ENCODE data around the gene IL19.

The IL19 gene

GRCh38 chr1:206873603-206874188 lies 103.1 kb downstream of the IL19 start:
- DNase-seq (ENCODE audit: low read depth), result no peak
- TF ChIP-seq CTCF (IDR thresholded peaks at IDR 0.05; ENCODE audit: insufficient read depth, low read depth, low read length, missing control alignments), result no peak
- no peak overlapping the region for H3K4me3 ChIP-seq (ENCODE audit: low read depth, low read length)

- DNase-seq (ENCODE audit: low read depth), result no peak
- no peak overlapping the region for H3K4me3 ChIP-seq (ENCODE audit: low read depth, low read length)
- TF ChIP-seq CTCF (IDR thresholded peaks at IDR 0.05; ENCODE audit: insufficient read depth, low read depth, low read length, missing control alignments), result no peak
Observed at GRCh38 chr1:206875752-206876377, 105.3 kb downstream of the IL19 start.

GRCh38 chr1:206878456-206878855 lies 107.9 kb downstream of the IL19 start:
- no peak for DNase-seq (ENCODE audit: low read depth)
- no peak for TF ChIP-seq CTCF (IDR thresholded peaks at IDR 0.05; ENCODE audit: insufficient read depth, low read depth, low read length, missing control alignments)
- H3K4me3 ChIP-seq (ENCODE audit: low read depth, low read length), result no peak overlapping the region

GRCh38 chr1:206880314-206880713 lies 109.7 kb downstream of the IL19 start:
- no peak for TF ChIP-seq CTCF (IDR thresholded peaks at IDR 0.05; ENCODE audit: insufficient read depth, low read depth, low read length, missing control alignments)
- no peak for DNase-seq (ENCODE audit: low read depth)
- no peak overlapping the region for H3K4me3 ChIP-seq (ENCODE audit: low read depth, low read length)

- peak; percentile 6 for TF ChIP-seq CTCF (IDR thresholded peaks at IDR 0.05; ENCODE audit: insufficient read depth, low read depth, low read length, missing control alignments)
- H3K4me3 ChIP-seq (ENCODE audit: low read depth, low read length), result no peak overlapping the region
- DNase-seq (ENCODE audit: low read depth), result no peak
Observed at GRCh38 chr1:206882555-206882954, 112.0 kb downstream of the IL19 start.

- DNase-seq (ENCODE audit: low read depth), result no peak
- no peak overlapping the region for H3K4me3 ChIP-seq (ENCODE audit: low read depth, low read length)
- no peak for TF ChIP-seq CTCF (IDR thresholded peaks at IDR 0.05; ENCODE audit: insufficient read depth, low read depth, low read length, missing control alignments)
Observed at GRCh38 chr1:206883160-206883559, 112.6 kb downstream of the IL19 start.

GRCh38 chr1:206883876-206884275 lies 113.3 kb downstream of the IL19 start:
- DNase-seq (ENCODE audit: low read depth), result no peak
- H3K4me3 ChIP-seq (ENCODE audit: low read depth, low read length), result no peak overlapping the region
- TF ChIP-seq CTCF (IDR thresholded peaks at IDR 0.05; ENCODE audit: insufficient read depth, low read depth, low read length, missing control alignments), result no peak

Measured in GM12865 (cell line).